T-helper 2 cell treated with Interferon-gamma antibody and Interleukin-4, amounts not matched to agents 5 μg/mL and 100 μg/mL, for 36 hours (primary cell): ENCODE data around the gene CALCOCO2.
"Not testable (repeated sequence)": the region's sequence is repeated elsewhere in the genome, so short reads cannot be mapped to it uniquely, and the experiment has no call there.

Source experiments
- DNase-seq: peaks from one replicate; pipeline ENCODE4 v3.0.0; 2021; ENCODE audit warnings: low spot score
- H3K27ac Mint-ChIP-seq: one replicate; pipeline ENCODE4 v1.8.0; 2021; ENCODE audit warnings: mild to moderate bottlenecking, mixed read lengths
- H3K27me3 Mint-ChIP-seq: one replicate; pipeline ENCODE4 v1.8.0; 2021; ENCODE audit warnings: low read depth, mixed read lengths
- H3K36me3 Mint-ChIP-seq: one replicate; pipeline ENCODE4 v1.8.0; 2021; ENCODE audit warnings: low read depth, mixed read lengths
- H3K4me1 Mint-ChIP-seq: one replicate; pipeline ENCODE4 v1.8.0; 2021; ENCODE audit warnings: low read depth, mixed read lengths
- H3K4me3 Mint-ChIP-seq: one replicate; pipeline ENCODE4 v1.8.0; 2022; ENCODE audit warnings: mild to moderate bottlenecking, moderate library complexity, mixed read lengths
- H3K9me3 Mint-ChIP-seq: one replicate; pipeline ENCODE4 v1.8.0; 2021; ENCODE audit warnings: mixed read lengths

Gene CALCOCO2

GRCh38 chr17:48814504-48814903 is 16.3 kb upstream of the CALCOCO2 start:
- Mint-ChIP-seq H3K9me3 (no peaks in the 10 kb centered on the region), H3K4me3 (no peak overlapping the region), H3K27ac (no peak overlapping the region), H3K4me1 (peaks cover 16% of the 10 kb centered on the region), H3K27me3 (peaks cover 71% of the 10 kb centered on the region), H3K36me3 (no peaks in the 10 kb centered on the region)
- no peak for DNase-seq

- Mint-ChIP-seq H3K4me1 (peaks cover 16% of the 10 kb centered on the region), H3K27me3 (peaks cover 75% of the 10 kb centered on the region), H3K27ac (no peak overlapping the region), H3K4me3 (no peak overlapping the region), H3K9me3 (no peaks in the 10 kb centered on the region), H3K36me3 (no peaks in the 10 kb centered on the region)
- DNase-seq: no peak
Observed at GRCh38 chr17:48815311-48815710, 15.5 kb upstream of the CALCOCO2 start.

GRCh38 chr17:48816438-48816773 is 14.4 kb upstream of the CALCOCO2 start:
- no peaks in the 10 kb centered on the region for H3K36me3 Mint-ChIP-seq
- DNase-seq: no peak
- H3K4me1 Mint-ChIP-seq: peaks cover 16% of the 10 kb centered on the region
- H3K4me3 Mint-ChIP-seq: peak overlapping the region; percentile 87
- peaks cover 75% of the 10 kb centered on the region for H3K27me3 Mint-ChIP-seq
- no peak overlapping the region for H3K27ac Mint-ChIP-seq
- no peaks in the 10 kb centered on the region for H3K9me3 Mint-ChIP-seq

GRCh38 chr17:48816774-48817590 is 13.9 kb upstream of the CALCOCO2 start, which contains the start of gene TTLL6:
Gene TTLL6 (minus strand): TSS chr17:48817229. CDS start chr17:48817072, 157 bp downstream.
- Mint-ChIP-seq H3K36me3 (no peaks in the 10 kb centered on the region), H3K27ac (no peak within 1 kb of the TSS)
- peak; percentile 80 for DNase-seq

GRCh38 chr17:48818361-48818841 is 12.4 kb upstream of the CALCOCO2 start:
- DNase-seq: no peak
- H3K27ac Mint-ChIP-seq: no peak overlapping the region
- H3K4me1 Mint-ChIP-seq: peaks cover 16% of the 10 kb centered on the region
- H3K27me3 Mint-ChIP-seq: peaks cover 66% of the 10 kb centered on the region
- H3K36me3 Mint-ChIP-seq: no peaks in the 10 kb centered on the region
- H3K4me3 Mint-ChIP-seq: peak overlapping the region; percentile 38
- no peaks in the 10 kb centered on the region for H3K9me3 Mint-ChIP-seq

More at GRCh38 chr17:48816774-48817590, 13.9 kb upstream of the CALCOCO2 start, which contains the start of gene TTLL6:
- Mint-ChIP-seq H3K4me1 (peaks cover 16% of the 10 kb centered on the region), H3K9me3 (no peaks in the 10 kb centered on the region), H3K27me3 (peaks cover 72% of the 10 kb centered on the region), H3K4me3 (peak within 1 kb of the TSS; percentile 87)

- DNase-seq: no peak
- Mint-ChIP-seq H3K27me3 (peaks cover 67% of the 10 kb centered on the region), H3K36me3 (no peaks in the 10 kb centered on the region), H3K27ac (no peak overlapping the region), H3K9me3 (no peaks in the 10 kb centered on the region), H3K4me3 (no peak overlapping the region), H3K4me1 (peaks cover 16% of the 10 kb centered on the region)
Observed at GRCh38 chr17:48819466-48819865, 11.4 kb upstream of the CALCOCO2 start.

- H3K27ac Mint-ChIP-seq, H3K36me3 Mint-ChIP-seq, DNase-seq, H3K4me1 Mint-ChIP-seq, H3K4me3 Mint-ChIP-seq, H3K9me3 Mint-ChIP-seq: not testable (repeated sequence)
- peaks cover 54% of the 10 kb centered on the region for H3K27me3 Mint-ChIP-seq
Observed at GRCh38 chr17:48820936-48821335, 9.9 kb upstream of the CALCOCO2 start.

- no peak overlapping the region for H3K27ac Mint-ChIP-seq
- H3K27me3 Mint-ChIP-seq: peaks cover 24% of the 10 kb centered on the region
- H3K4me1 Mint-ChIP-seq: peaks cover 5% of the 10 kb centered on the region
- no peaks in the 10 kb centered on the region for H3K9me3 Mint-ChIP-seq
- H3K36me3 Mint-ChIP-seq: no peaks in the 10 kb centered on the region
- no peak overlapping the region for H3K4me3 Mint-ChIP-seq
- no peak for DNase-seq
Observed at GRCh38 chr17:48825446-48826381, 5.1 kb upstream of the CALCOCO2 start.

GRCh38 chr17:48831549-48831883 is 681 bp downstream of the CALCOCO2 start:
- peak overlapping the region; percentile 99 for H3K27ac Mint-ChIP-seq
- peaks cover 5% of the 10 kb centered on the region for H3K27me3 Mint-ChIP-seq
- no peaks in the 10 kb centered on the region for H3K9me3 Mint-ChIP-seq
- peaks cover 23% of the 10 kb centered on the region for H3K36me3 Mint-ChIP-seq
- peaks cover 49% of the 10 kb centered on the region for H3K4me1 Mint-ChIP-seq
- DNase-seq: no peak
- peak overlapping the region; percentile 98 for H3K4me3 Mint-ChIP-seq

GRCh38 chr17:48834973-48835372 is 4.1 kb downstream of the CALCOCO2 start:
- Mint-ChIP-seq H3K27ac (no peak overlapping the region), H3K9me3 (no peaks in the 10 kb centered on the region), H3K27me3 (no peaks in the 10 kb centered on the region), H3K36me3 (peaks cover 41% of the 10 kb centered on the region), H3K4me1 (peaks cover 64% of the 10 kb centered on the region), H3K4me3 (peak overlapping the region; percentile 24)
- DNase-seq: no peak

- peak overlapping the region; percentile 60 for H3K27ac Mint-ChIP-seq
- H3K36me3 Mint-ChIP-seq: peaks cover 49% of the 10 kb centered on the region
- peak overlapping the region; percentile 55 for H3K4me3 Mint-ChIP-seq
Observed at GRCh38 chr17:48835971-48836370, 5.1 kb downstream of the CALCOCO2 start.

GRCh38 chr17:48837458-48837857 is 6.6 kb downstream of the CALCOCO2 start:
- H3K27ac Mint-ChIP-seq: peak overlapping the region; percentile 94

More at GRCh38 chr17:48835971-48836370, 5.1 kb downstream of the CALCOCO2 start:
- DNase-seq: no peak
- no peaks in the 10 kb centered on the region for H3K27me3 Mint-ChIP-seq
- H3K9me3 Mint-ChIP-seq: no peaks in the 10 kb centered on the region
- H3K4me1 Mint-ChIP-seq: peaks cover 70% of the 10 kb centered on the region

GRCh38 chr17:48840441-48840840 is 9.6 kb downstream of the CALCOCO2 start:
- DNase-seq: no peak
- Mint-ChIP-seq H3K9me3 (no peaks in the 10 kb centered on the region), H3K27ac (no peak overlapping the region), H3K36me3 (peaks cover 57% of the 10 kb centered on the region), H3K27me3 (no peaks in the 10 kb centered on the region), H3K4me1 (peaks cover 51% of the 10 kb centered on the region), H3K4me3 (peak overlapping the region; percentile 77)

More at GRCh38 chr17:48837458-48837857, 6.6 kb downstream of the CALCOCO2 start:
- peak; percentile 37 for DNase-seq
- peak overlapping the region; percentile 83 for H3K4me3 Mint-ChIP-seq
- not testable (repeated sequence) for H3K9me3 Mint-ChIP-seq, H3K27me3 Mint-ChIP-seq
- peaks cover 74% of the 10 kb centered on the region for H3K4me1 Mint-ChIP-seq
- peaks cover 56% of the 10 kb centered on the region for H3K36me3 Mint-ChIP-seq

GRCh38 chr17:48841395-48841831 is 10.6 kb downstream of the CALCOCO2 start:
- peak overlapping the region; percentile 84 for H3K27ac Mint-ChIP-seq
- H3K9me3 Mint-ChIP-seq: no peaks in the 10 kb centered on the region
- H3K4me3 Mint-ChIP-seq: peak overlapping the region; percentile 77
- H3K36me3 Mint-ChIP-seq: peaks cover 53% of the 10 kb centered on the region
- peaks cover 41% of the 10 kb centered on the region for H3K4me1 Mint-ChIP-seq
- peak; percentile 55 for DNase-seq
- H3K27me3 Mint-ChIP-seq: no peaks in the 10 kb centered on the region
